Psoas muscle (tissue), 8 donors: Measurements from ENCODE around the gene COL4A1. TPM values are rescaled to one million over a fixed set of nuclear protein-coding genes. Genes with fewer than 3 reads are reported as not detected.
"Not testable (repeated sequence)": the region's sequence is repeated elsewhere in the genome, so short reads cannot be mapped to it uniquely, and the experiment has no call there.

Source experiments
- ATAC-seq, 4 donors: fragments of 200-7000 bp; cut with Tn5 transposase; one replicate each; pipeline ENCODE4 v1.9.1; 2020; ENCODE audit warnings: moderate library complexity in 3 of 4, mild to moderate bottlenecking in 2 of 4
- DNase-seq, 2 donors: peaks; one replicate each; pipeline ENCODE4 v3.0.0-alpha.2; 2020
- H3K27ac ChIP-seq: fragments of 200-600 bp; one replicate; pipeline ENCODE4 v1.8.0; 2022
- H3K27me3 ChIP-seq, 3 donors: fragments of 200-600 bp in 1 of 3; one replicate each; pipeline versions ENCODE4 v1.6.1 to v1.8.0; 2013 to 2022; ENCODE audit warnings: low read length in 2 of 3, mild to moderate bottlenecking in 2 of 3, moderate library complexity in 1 of 3; ENCODE audit not compliant: insufficient read depth in 3 of 3
- H3K36me3 ChIP-seq, 2 donors: fragments of 200-600 bp in 1 of 2; one replicate each; pipeline versions ENCODE4 v1.6.1 to v1.8.0; 2013 to 2022; ENCODE audit warnings: low read depth in 1 of 2, mild to moderate bottlenecking in 1 of 2, moderate library complexity in 1 of 2; ENCODE audit not compliant: insufficient read depth in 1 of 2
- H3K4me1 ChIP-seq: fragments of 200-600 bp; one replicate; pipeline ENCODE4 v1.8.0; 2022
- H3K4me3 ChIP-seq: fragments of 200-600 bp; one replicate; pipeline ENCODE4 v1.8.0; 2022; ENCODE audit warnings: mild to moderate bottlenecking
- H3K9me3 ChIP-seq: fragments of 200-600 bp; one replicate; pipeline ENCODE4 v1.8.0; 2022
- CTCF ChIP-seq: fragments of 200-600 bp; IDR thresholded peaks from one replicate; pipeline ENCODE4 v1.8.0; 2022; ENCODE audit warnings: antibody characterized with exemption
- WGBS, 3 donors: extraction: QIAGEN DNeasy Blood & Tissue Kit; methylation state at CpG; one replicate each; pipeline versions ENCODE4 v1.1.6 to v1.1.7; 2013; 5-methylcytosine and 5-hydroxymethylcytosine counted together
- intact Hi-C, 2 donors: fragments of 100-400 bp; cut with DNase I; formaldehyde crosslinking; loops; one replicate each; pipeline versions ENCODE4 v1.11.0 to v1.14.2; 2022
- polyA plus RNA-seq, 3 donors: library from polyadenylated mRNA; stranded (reverse); fragments of 200-250 nt; gene quantifications; one replicate each; pipeline ENCODE4 v1.2.3, GENCODE V29; 2013
- total RNA-seq, 4 donors: library from RNA; stranded (reverse); fragmentation: NEBNext Ultra II Directional in 2 of 4; extraction: Animal tissue kit (Norgen Biotek cat#: 25700) in 2 of 4; gene quantifications; one replicate each; pipeline versions ENCODE4 v1.2.1 to v1.2.4, GENCODE V29; 2021 to 2023
- donor health status: healthy with polysubstance abuse.
- donor health status: DM: no; HTN: no; CAD: no; lungs with moderate emphysema.
- donor health status: Bipolar disorder and iron deficiency.
- donor health status: healthy.
- donor health status: DM: yes; HTN: yes; CAD: no.
- donor health status: DM: no; HTN: no; CAD: no.
- donor health status: DM: no; HTN: no; CAD: no.
- donor health status: DM: yes; HTN: yes; CAD: no.

Gene COL4A1
- total and polyA plus RNA-seq, 7 donors, result 39.0 to 127 (median 97.0) TPM

- DNase-seq (no peak), ATAC-seq (no peak)
- Histone ChIP-seq H3K4me3 (no peak overlapping the region), H3K27ac (no peak overlapping the region), H3K4me1 (peaks cover 5% of the 10 kb centered on the region), H3K9me3 (no peaks in the 10 kb centered on the region), H3K27me3 (peaks cover 0 to 29% (median 2%) of the 10 kb centered on the region in 3 donors), H3K36me3 (no peaks in the 10 kb centered on the region)
- 47 to 55% (median 50%) methylated on average over 10 of the region's 10 CpGs for WGBS, 3 donors
- TF ChIP-seq CTCF, result no peak
- intact Hi-C loops, result no loop called here
Observed at GRCh38 chr13:110324026-110324749, 17.2 kb upstream of the COL4A1 start.

GRCh38 chr13:110323172-110323891 is 16.4 kb upstream of the COL4A1 start:
- TF ChIP-seq CTCF, result no peak
- no peak overlapping the region for H3K4me3 ChIP-seq
- peaks cover 4% of the 10 kb centered on the region for H3K4me1 ChIP-seq
- ATAC-seq (peak in 1 of 4 donors; percentile 14), DNase-seq (no peak)
- WGBS, 3 donors, result 33 to 50% (median 36%) methylated on average over 8 of the region's 8 CpGs
- no peaks in the 10 kb centered on the region for H3K36me3 ChIP-seq
- H3K27me3 ChIP-seq, result peaks cover 0 to 20% (median 2%) of the 10 kb centered on the region in 3 donors
- intact Hi-C loops, result no loop called here
- H3K27ac ChIP-seq, result no peak overlapping the region
- H3K9me3 ChIP-seq, result no peaks in the 10 kb centered on the region

- Histone ChIP-seq H3K27me3 (peaks cover 0 to 19% (median 2%) of the 10 kb centered on the region in 3 donors), H3K4me1 (peaks cover 4% of the 10 kb centered on the region), H3K36me3 (no peaks in the 10 kb centered on the region), H3K27ac (peak overlapping the region; percentile 12), H3K4me3 (no peak overlapping the region), H3K9me3 (no peaks in the 10 kb centered on the region)
- intact Hi-C loops, result no loop called here
- no peak for ATAC-seq
- TF ChIP-seq CTCF, result no peak
- 48 to 81% (median 48%) methylated on average over 7 of the region's 7 CpGs for WGBS, 3 donors
- no peak for DNase-seq
Observed at GRCh38 chr13:110322828-110323171, 15.8 kb upstream of the COL4A1 start.

- H3K36me3 ChIP-seq, result no peaks in the 10 kb centered on the region
- peaks cover 0 to 19% (median 2%) of the 10 kb centered on the region in 3 donors for H3K27me3 ChIP-seq
- H3K27ac ChIP-seq, result peak overlapping the region; percentile 12
- ATAC-seq, result no peak
- no peak for DNase-seq
- no peak for TF ChIP-seq CTCF
- WGBS, 3 donors, result 56 to 65% (median 60%) methylated on average over 16 of the region's 16 CpGs
- peaks cover 4% of the 10 kb centered on the region for H3K4me1 ChIP-seq
- no peaks in the 10 kb centered on the region for H3K9me3 ChIP-seq
- intact Hi-C loops, result no loop called here
- no peak overlapping the region for H3K4me3 ChIP-seq
Observed at GRCh38 chr13:110322126-110322827, 15.3 kb upstream of the COL4A1 start.

- intact Hi-C loops, H3K36me3 ChIP-seq, DNase-seq, H3K4me1 ChIP-seq, H3K4me3 ChIP-seq, ATAC-seq, H3K9me3 ChIP-seq, H3K27ac ChIP-seq: not testable (repeated sequence)
- H3K27me3 ChIP-seq, result peaks cover 0 to 19% (median 2%) of the 10 kb centered on the region in 3 donors
- 77 to 83% (median 78%) methylated on average over 3 of the region's 3 CpGs for WGBS, 3 donors
Observed at GRCh38 chr13:110321573-110321972, 14.6 kb upstream of the COL4A1 start.
